IPS-20b (cell line): ENCODE results near the gene SLC12A9.
A peak's percentile ranks its signal among the peaks of the same experiment; 100 is the strongest.
"Not testable (repeated sequence)": the region's sequence is repeated elsewhere in the genome, so short reads cannot be mapped to it uniquely, and the experiment has no call there.

Experiments
- H3K27ac ChIP-seq: one replicate; pipeline ENCODE4 v1.5.1; 2013; ENCODE audit warnings: low read length
- H3K27me3 ChIP-seq: 2 replicates; pipeline ENCODE4 v1.6.1; 2013; ENCODE audit warnings: mild to moderate bottlenecking, low read length, inconsistent platforms; ENCODE audit not compliant: insufficient read depth
- H3K36me3 ChIP-seq: 2 replicates; pipeline ENCODE4 v1.6.1; 2013; ENCODE audit warnings: low read depth, mild to moderate bottlenecking, inconsistent platforms, low read length, moderate library complexity; ENCODE audit not compliant: insufficient read depth
- H3K4me1 ChIP-seq: 2 replicates; pipeline ENCODE4 v1.6.1; 2013; ENCODE audit warnings: mild to moderate bottlenecking, control low read depth, inconsistent platforms, low read length, moderate library complexity; ENCODE audit not compliant: insufficient read depth
- H3K4me3 ChIP-seq: 2 replicates; pipeline ENCODE4 v1.5.1; 2013; ENCODE audit warnings: mild to moderate bottlenecking, low read length, inconsistent platforms
- H3K9ac ChIP-seq: 2 replicates; pipeline ENCODE4 v1.6.1; 2013; ENCODE audit warnings: low read depth, mild to moderate bottlenecking, inconsistent platforms, low read length, moderate library complexity
- H3K9me3 ChIP-seq: 2 replicates; pipeline ENCODE4 v1.6.1; 2013; ENCODE audit warnings: mild to moderate bottlenecking, low read depth, low read length, inconsistent platforms; ENCODE audit not compliant: insufficient read depth

SLC12A9 gene

GRCh38 chr7:100896732-100897608, 44.5 kb downstream of the SLC12A9 start:
- Histone ChIP-seq H3K27ac (no peak overlapping the region), H3K9me3 (no peaks in the 10 kb centered on the region), H3K27me3 (peaks cover 40% of the 10 kb centered on the region), H3K4me1 (no peaks in the 10 kb centered on the region), H3K9ac (no peak overlapping the region), H3K4me3 (peak overlapping the region; percentile 45; the same call in 1 of the 2 replicates), H3K36me3 (no peaks in the 10 kb centered on the region)

GRCh38 chr7:100897772-100898454, 45.4 kb downstream of the SLC12A9 start:
- Histone ChIP-seq H3K4me3 (no peak overlapping the region), H3K4me1 (no peaks in the 10 kb centered on the region), H3K9ac (no peak overlapping the region), H3K36me3 (no peaks in the 10 kb centered on the region), H3K9me3 (no peaks in the 10 kb centered on the region), H3K27ac (no peak overlapping the region), H3K27me3 (peaks cover 40% of the 10 kb centered on the region)

GRCh38 chr7:100899432-100899831, 46.9 kb downstream of the SLC12A9 start:
- no peaks in the 10 kb centered on the region for H3K36me3 ChIP-seq
- no peak overlapping the region for H3K4me3 ChIP-seq
- no peaks in the 10 kb centered on the region for H3K9me3 ChIP-seq
- peaks cover 33% of the 10 kb centered on the region for H3K27me3 ChIP-seq
- no peaks in the 10 kb centered on the region for H3K4me1 ChIP-seq
- H3K9ac ChIP-seq = no peak overlapping the region
- H3K27ac ChIP-seq = no peak overlapping the region

- H3K9me3 ChIP-seq = no peaks in the 10 kb centered on the region
- H3K27ac ChIP-seq = no peak overlapping the region
- H3K36me3 ChIP-seq = no peaks in the 10 kb centered on the region
- H3K4me1 ChIP-seq = no peaks in the 10 kb centered on the region
- H3K27me3 ChIP-seq = peaks cover 20% of the 10 kb centered on the region
- H3K9ac ChIP-seq = no peak overlapping the region
- H3K4me3 ChIP-seq = no peak overlapping the region
Measured at GRCh38 chr7:100900978-100901377, 48.5 kb downstream of the SLC12A9 start.

- Histone ChIP-seq H3K4me1 (no peaks in the 10 kb centered on the region), H3K36me3 (no peaks in the 10 kb centered on the region), H3K27me3 (peaks cover 12% of the 10 kb centered on the region), H3K9me3 (no peaks in the 10 kb centered on the region), H3K27ac (no peak overlapping the region), H3K4me3 (no peak overlapping the region), H3K9ac (no peak overlapping the region)
Measured at GRCh38 chr7:100901921-100902332, 49.4 kb downstream of the SLC12A9 start.

- peaks cover 5% of the 10 kb centered on the region for H3K27me3 ChIP-seq
- no peaks in the 10 kb centered on the region for H3K36me3 ChIP-seq
- H3K27ac ChIP-seq = no peak overlapping the region
- H3K9ac ChIP-seq = no peak overlapping the region
- no peaks in the 10 kb centered on the region for H3K4me1 ChIP-seq
- no peaks in the 10 kb centered on the region for H3K9me3 ChIP-seq
- H3K4me3 ChIP-seq = no peak overlapping the region
Measured at GRCh38 chr7:100902638-100903037, 50.1 kb downstream of the SLC12A9 start.

GRCh38 chr7:100908512-100908911, 56.0 kb downstream of the SLC12A9 start:
- no peaks in the 10 kb centered on the region for H3K9me3 ChIP-seq
- no peak overlapping the region for H3K9ac ChIP-seq
- no peaks in the 10 kb centered on the region for H3K27me3 ChIP-seq

GRCh38 chr7:100910443-100910842, 57.9 kb downstream of the SLC12A9 start:
- H3K27ac ChIP-seq, H3K9me3 ChIP-seq, H3K4me3 ChIP-seq, H3K27me3 ChIP-seq, H3K36me3 ChIP-seq, H3K4me1 ChIP-seq, H3K9ac ChIP-seq: not testable (repeated sequence)

More at GRCh38 chr7:100908512-100908911, 56.0 kb downstream of the SLC12A9 start:
- Histone ChIP-seq H3K4me1 (no peaks in the 10 kb centered on the region), H3K4me3 (no peak overlapping the region), H3K27ac (no peak overlapping the region), H3K36me3 (no peaks in the 10 kb centered on the region)

GRCh38 chr7:100911484-100911883, 59.0 kb downstream of the SLC12A9 start:
- H3K27me3 ChIP-seq = no peaks in the 10 kb centered on the region
- no peak overlapping the region for H3K4me3 ChIP-seq
- no peak overlapping the region for H3K9ac ChIP-seq
- no peaks in the 10 kb centered on the region; the same call in 1 of the 2 replicates for H3K4me1 ChIP-seq
- H3K27ac ChIP-seq = no peak overlapping the region
- no peaks in the 10 kb centered on the region for H3K9me3 ChIP-seq
- no peaks in the 10 kb centered on the region for H3K36me3 ChIP-seq

GRCh38 chr7:100914208-100914878, 61.8 kb downstream of the SLC12A9 start:
- H3K9ac ChIP-seq = no peak overlapping the region
- no peaks in the 10 kb centered on the region for H3K9me3 ChIP-seq
- H3K36me3 ChIP-seq = no peaks in the 10 kb centered on the region
- H3K27ac ChIP-seq = no peak overlapping the region
- H3K4me1 ChIP-seq = no peaks in the 10 kb centered on the region; the same call in 1 of the 2 replicates
- H3K27me3 ChIP-seq = no peaks in the 10 kb centered on the region
- H3K4me3 ChIP-seq = no peak overlapping the region

GRCh38 chr7:100914879-100915447, 62.5 kb downstream of the SLC12A9 start:
- no peak overlapping the region for H3K4me3 ChIP-seq
- H3K27ac ChIP-seq = no peak overlapping the region
- H3K9me3 ChIP-seq = no peaks in the 10 kb centered on the region
- no peaks in the 10 kb centered on the region for H3K27me3 ChIP-seq
- H3K4me1 ChIP-seq = no peaks in the 10 kb centered on the region; the same call in 1 of the 2 replicates
- H3K36me3 ChIP-seq = no peaks in the 10 kb centered on the region
- no peak overlapping the region for H3K9ac ChIP-seq
